UCSD-AML1 (cell line): Measurements from ENCODE around the gene TMEM267.
"Not testable (repeated sequence)": the region's sequence is repeated elsewhere in the genome, so short reads cannot be mapped to it uniquely, and the experiment has no call there.

Experiments used
- DNase-seq: peaks from one replicate; lab custom pipeline; 2025; ENCODE audit not compliant: unreplicated experiment; lab: John Stamatoyannopoulos, UW

Gene TMEM267

GRCh38 chr5:43461066-43461465, 22.6 kb downstream of the TMEM267 start:
- no peak for DNase-seq

- DNase-seq: no peak
Measured at GRCh38 chr5:43456556-43456955, 27.1 kb downstream of the TMEM267 start.

GRCh38 chr5:43441575-43441974, 42.1 kb downstream of the TMEM267 start:
- DNase-seq: not testable (repeated sequence)

DNA sequence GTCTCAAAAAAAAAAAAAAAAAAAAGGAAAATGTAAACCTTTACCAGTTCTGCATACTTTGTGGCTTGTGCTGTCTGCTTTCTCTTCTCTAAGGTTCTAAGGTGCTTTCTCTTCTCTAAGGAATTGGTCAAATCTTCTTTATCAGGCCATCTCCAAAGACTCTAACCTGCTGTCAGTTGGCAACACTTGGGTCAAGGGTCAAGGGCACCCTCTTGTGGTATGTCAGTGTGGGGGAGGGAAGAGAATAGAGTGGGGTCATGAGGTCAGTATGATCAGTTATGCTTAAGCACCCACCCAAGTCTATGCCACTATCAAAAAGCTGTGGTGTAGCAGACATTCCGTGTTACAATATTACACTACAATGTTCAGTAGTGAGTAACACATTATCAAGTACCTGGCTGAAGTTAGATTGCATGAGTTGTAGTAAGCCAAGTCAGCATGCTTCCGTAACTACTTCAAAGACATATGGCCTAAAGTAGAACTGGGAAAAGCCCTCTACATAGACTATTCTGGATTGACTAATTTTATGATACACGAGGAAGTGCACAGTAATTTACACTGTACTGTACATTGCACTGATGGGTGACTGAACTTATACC, 46.5 kb downstream of the TMEM267 start:
- no peak for DNase-seq

DNA sequence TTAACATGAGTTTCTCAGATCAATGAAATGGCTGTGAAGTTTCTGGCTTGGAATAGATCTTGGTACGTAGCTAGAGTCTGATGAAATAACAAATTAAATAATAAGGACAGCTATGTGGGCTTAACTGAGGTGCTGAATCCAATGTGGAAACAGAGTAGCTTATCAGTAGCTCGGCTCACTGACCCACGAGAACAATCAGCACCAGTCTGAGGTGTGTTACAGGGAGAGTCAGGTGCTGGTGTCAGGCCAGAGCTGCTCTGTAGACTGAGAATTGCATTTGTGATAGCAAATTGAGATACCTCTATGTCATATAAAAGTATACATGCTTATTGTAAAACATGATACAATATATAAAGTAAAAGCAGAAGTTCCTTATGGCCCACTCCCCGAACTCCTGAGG, 50.3 kb downstream of the TMEM267 start:
- DNase-seq: no peak

- DNase-seq: no peak
Measured at GRCh38 chr5:43432486-43433375, 50.9 kb downstream of the TMEM267 start.

GRCh38 chr5:43429706-43430105, 54.0 kb downstream of the TMEM267 start:
- DNase-seq: no peak

GRCh38 chr5:43429016-43429415, 54.6 kb downstream of the TMEM267 start:
- no peak for DNase-seq

DNA sequence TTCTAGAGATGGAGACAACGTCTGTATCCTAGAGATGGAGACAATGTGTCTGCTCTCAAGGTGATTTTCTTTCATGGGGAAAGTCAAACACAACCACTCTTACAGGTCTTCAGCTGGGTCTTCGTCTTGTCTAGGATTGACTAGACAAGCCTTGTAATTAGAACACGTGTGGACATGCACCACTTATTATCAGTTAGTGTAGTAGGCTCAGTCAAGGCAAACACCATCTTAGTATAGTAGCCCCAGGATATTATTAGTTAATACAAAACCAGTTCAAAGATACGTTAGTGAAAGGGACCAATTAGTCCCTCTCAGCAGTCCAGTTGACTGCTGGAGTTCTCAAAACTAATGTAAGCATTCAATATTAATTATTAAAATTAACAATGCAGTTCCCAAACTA, 56.4 kb downstream of the TMEM267 start:
- no peak for DNase-seq

DNA sequence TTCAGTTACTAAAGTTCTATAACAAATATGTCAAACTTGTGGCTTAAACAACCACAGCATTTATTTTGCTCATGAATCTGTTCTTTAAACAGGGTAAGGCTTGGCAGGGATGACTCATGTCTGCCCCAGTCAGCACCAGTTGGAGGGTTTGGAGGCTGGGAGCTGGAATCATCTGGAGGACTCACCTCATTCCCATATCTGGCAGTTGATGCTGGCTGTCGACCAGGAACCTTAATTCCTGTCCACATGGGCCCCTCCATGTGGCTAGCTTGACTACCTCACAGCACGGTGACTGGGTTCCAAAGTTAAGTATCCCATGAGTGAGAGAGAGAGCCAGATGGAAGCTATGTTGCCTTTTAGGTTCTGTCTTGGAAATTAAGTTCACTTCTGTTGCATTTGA, 57.7 kb downstream of the TMEM267 start:
- no peak for DNase-seq

GRCh38 chr5:43423086-43423485, 60.6 kb downstream of the TMEM267 start:
- not testable (repeated sequence) for DNase-seq

- DNase-seq: no peak
Measured at GRCh38 chr5:43422143-43422542, 61.5 kb downstream of the TMEM267 start.

GRCh38 chr5:43421450-43422133, 62.1 kb downstream of the TMEM267 start:
- no peak for DNase-seq

DNA sequence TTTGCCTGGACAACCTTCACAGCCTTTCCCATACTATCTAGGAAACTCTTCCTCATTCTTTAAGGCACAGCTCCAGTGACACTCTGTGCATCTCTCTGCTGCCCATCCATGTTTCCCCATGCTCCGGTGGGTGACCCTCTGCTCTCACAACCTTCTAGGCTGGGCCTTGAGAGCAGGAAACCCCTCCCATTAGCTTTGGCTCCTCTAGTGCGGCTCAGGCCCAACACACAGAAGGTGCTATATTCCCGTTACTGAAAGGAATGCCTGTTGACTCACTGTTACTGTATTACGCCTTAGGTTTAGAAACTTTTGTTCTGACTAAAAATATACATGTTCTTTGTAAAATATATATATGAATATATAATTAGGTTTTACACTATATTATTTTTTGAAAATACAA, 63.4 kb downstream of the TMEM267 start:
- DNase-seq: no peak

- no peak for DNase-seq
Measured at GRCh38 chr5:43418561-43418960, 65.1 kb downstream of the TMEM267 start.

DNA sequence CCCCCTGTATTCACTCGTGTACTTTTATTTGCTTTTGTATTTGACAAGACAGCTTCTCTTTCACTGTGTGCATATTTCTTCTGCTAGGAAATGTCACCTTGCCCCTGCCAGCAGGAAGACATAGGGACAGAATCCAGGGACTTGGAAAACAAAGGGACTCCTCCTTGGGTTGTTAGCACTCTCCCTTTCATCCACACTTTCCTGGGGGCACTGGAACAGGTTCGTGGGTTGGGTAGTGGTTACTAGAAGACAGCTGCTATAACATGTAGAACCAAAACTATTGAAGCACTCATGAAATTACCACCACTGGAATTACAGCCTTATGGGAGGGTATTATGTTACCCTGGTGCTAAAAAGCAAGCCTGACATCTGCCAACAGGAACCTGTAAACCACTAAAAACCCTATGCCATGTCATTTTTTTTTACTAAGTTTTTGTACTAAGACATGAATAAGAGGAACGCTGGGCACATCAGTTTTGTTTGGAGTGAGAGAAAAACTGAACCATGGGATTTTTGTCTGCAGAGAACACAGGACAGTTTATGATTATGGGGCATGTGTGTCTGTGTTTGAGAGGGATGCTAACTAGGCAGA, 66.8 kb downstream of the TMEM267 start:
- DNase-seq: no peak

DNA sequence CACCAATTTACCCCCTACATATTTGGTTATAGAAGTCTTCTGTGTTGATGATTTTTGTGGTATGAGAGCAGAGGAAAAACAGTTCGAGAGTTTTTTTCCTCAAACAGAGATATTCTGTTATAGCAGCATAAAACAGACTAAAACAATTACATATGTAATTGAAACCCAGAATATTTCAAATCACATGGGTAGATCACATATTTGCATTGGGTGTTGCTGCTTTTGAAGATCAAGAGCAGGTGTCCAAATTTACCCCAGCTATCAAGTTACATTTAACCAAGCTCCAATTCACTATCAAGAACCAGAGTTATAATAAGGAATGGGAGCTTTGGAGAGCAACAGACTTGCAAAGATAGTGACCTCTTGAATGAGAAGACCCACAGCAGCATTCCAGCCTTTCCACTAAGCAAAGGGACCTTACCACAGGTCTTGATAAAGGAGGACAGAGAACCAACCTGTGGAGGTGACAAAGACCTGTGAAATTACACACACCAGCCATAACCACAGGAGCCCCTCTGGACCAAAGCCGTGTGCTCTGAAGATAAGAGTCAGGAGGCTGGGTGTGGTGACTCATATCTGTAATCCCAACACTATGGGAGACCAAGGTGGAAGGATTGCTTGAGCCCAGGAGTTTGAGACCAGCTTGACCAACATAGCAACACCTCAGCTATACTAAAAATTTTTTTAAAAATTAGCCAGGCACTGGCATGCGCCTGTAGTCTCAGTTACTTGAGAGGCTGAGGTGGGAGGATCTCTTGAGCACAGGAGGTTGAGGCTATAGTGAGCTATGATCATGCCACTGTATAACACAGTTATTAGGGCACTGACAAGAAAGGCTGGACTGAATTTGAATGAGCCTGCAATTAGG, 67.5 kb downstream of the TMEM267 start:
- no peak for DNase-seq

- DNase-seq: no peak
Measured at GRCh38 chr5:43413966-43414365, 69.7 kb downstream of the TMEM267 start.

DNA sequence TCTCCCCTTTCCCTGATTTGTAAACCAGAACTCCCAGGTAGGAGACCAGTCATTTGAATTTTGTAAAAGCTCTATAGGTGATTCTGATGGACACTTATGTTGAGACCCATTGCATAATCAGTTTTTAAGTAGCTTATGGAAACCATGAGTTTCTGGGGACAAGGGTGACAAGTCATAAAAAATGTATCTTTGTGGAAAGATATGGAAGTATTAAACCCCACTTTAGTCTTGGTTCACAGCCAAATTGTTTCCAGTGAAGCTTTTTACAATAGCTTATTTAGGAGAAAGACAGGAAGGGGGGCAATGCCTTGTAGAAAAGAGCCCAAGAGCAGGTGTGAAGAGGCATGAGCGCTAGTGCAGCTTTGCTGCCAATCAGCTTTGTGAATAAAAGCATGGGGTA, 71.0 kb downstream of the TMEM267 start:
- no peak for DNase-seq

DNA sequence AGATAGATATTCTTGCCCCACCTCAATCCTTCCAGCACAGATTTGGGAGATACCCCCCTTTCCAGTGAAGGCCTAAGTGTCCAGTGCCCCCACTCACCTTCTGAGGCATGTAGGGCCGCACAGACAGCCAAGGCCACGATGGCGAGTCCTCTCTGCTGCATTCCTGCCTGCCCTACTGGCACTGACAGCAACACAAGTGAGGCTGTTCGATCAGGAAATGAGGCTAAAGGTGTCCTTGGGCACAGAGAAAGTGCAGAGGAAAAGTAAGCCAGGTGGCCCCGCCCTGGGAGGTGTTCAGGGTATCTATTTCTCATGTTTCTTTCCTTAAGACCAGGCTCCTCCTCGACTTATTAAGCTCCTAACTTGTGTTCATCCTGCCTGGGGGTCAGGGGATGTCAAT, 71.5 kb downstream of the TMEM267 start, which contains the start of gene CCL28:
TSS of gene CCL28 (minus strand) at position 236 of the 400 bp plus-strand sequence. CDS start at position 161, 75 bp downstream.
- DNase-seq: no peak
